Kasumi-1 (cell line): ENCODE measurements around the gene NNT.
"Not testable (repeated sequence)": the region's sequence is repeated elsewhere in the genome, so short reads cannot be mapped to it uniquely, and the experiment has no call there.

Experiments
- DNase-seq, 2 experiments: peaks; one replicate each; lab custom pipeline; 2025; lab: John Stamatoyannopoulos, UW

NNT gene

GRCh38 chr5:43627028-43627427, 24.0 kb downstream of the NNT start:
- DNase-seq: peak; percentile 73 to 83

GRCh38 chr5:43631182-43631910, 28.4 kb downstream of the NNT start:
- DNase-seq: peak; percentile 92 to 97

GRCh38 chr5:43634621-43635020, 31.6 kb downstream of the NNT start:
- DNase-seq: no peak

GRCh38 chr5:43635374-43635773, 32.4 kb downstream of the NNT start:
- no peak for DNase-seq

GRCh38 chr5:43636076-43636475, 33.1 kb downstream of the NNT start:
- DNase-seq: no peak

- no peak for DNase-seq
Observed at GRCh38 chr5:43637416-43637815, 34.4 kb downstream of the NNT start.

GRCh38 chr5:43638107-43638506, 35.1 kb downstream of the NNT start:
- DNase-seq: no peak

GRCh38 chr5:43638546-43638945, 35.6 kb downstream of the NNT start:
- DNase-seq: no peak

GRCh38 chr5:43639566-43639965, 36.6 kb downstream of the NNT start:
- no peak for DNase-seq

- DNase-seq: no peak
Observed at GRCh38 chr5:43642428-43642827, 39.4 kb downstream of the NNT start.

GRCh38 chr5:43643327-43643726, 40.3 kb downstream of the NNT start:
- no peak for DNase-seq

- no peak for DNase-seq
Observed at GRCh38 chr5:43643750-43644149, 40.8 kb downstream of the NNT start.

GRCh38 chr5:43646992-43647391, 44.0 kb downstream of the NNT start:
- DNase-seq: peak; percentile 15 to 26

- DNase-seq: no peak
Observed at GRCh38 chr5:43647789-43648188, 44.8 kb downstream of the NNT start.

- no peak for DNase-seq
Observed at GRCh38 chr5:43648499-43649124, 45.6 kb downstream of the NNT start.

GRCh38 chr5:43649256-43649655, 46.3 kb downstream of the NNT start:
- DNase-seq: no peak

GRCh38 chr5:43652537-43653302, 49.7 kb downstream of the NNT start:
- DNase-seq: no peak

GRCh38 chr5:43658509-43658908, 55.5 kb downstream of the NNT start:
- DNase-seq: no peak

GRCh38 chr5:43659075-43659474, 56.1 kb downstream of the NNT start:
- no peak for DNase-seq

GRCh38 chr5:43661102-43661501, 58.1 kb downstream of the NNT start:
- DNase-seq: peak in 1 of 2 experiments; percentile 60

GRCh38 chr5:43663916-43664315, 60.9 kb downstream of the NNT start:
- DNase-seq: no peak

- DNase-seq: no peak
Observed at GRCh38 chr5:43664501-43665040, 61.6 kb downstream of the NNT start.

- DNase-seq: not testable (repeated sequence)
Observed at GRCh38 chr5:43665749-43666148, 62.8 kb downstream of the NNT start.
